Activated CD8-positive, alpha-beta memory T cell treated with anti-CD3 and anti-CD28 coated beads for 4 hours (primary cell): ENCODE results near the gene PRSS3.
"Not testable (repeated sequence)": the region's sequence is repeated elsewhere in the genome, so short reads cannot be mapped to it uniquely, and the experiment has no call there.

Experiments
- DNase-seq, 2 donors: peaks; one replicate each; pipeline ENCODE4 v3.0.0-alpha.2; 2020; ENCODE audit warnings: low read depth in 2 of 2

Gene PRSS3

GRCh38 chr9:33795281-33795680, at the start of gene PRSS3:
Gene PRSS3 (plus strand): TSS chr9:33795561. CDS start chr9:33795574, 13 bp downstream.
- DNase-seq, result no peak

- peak; percentile 3 to 12 for DNase-seq
These were observed 46.6 kb upstream of the PRSS3 start for GRCh38 chr9:33748633-33749304.

- not testable (repeated sequence) for DNase-seq
These were observed 46.1 kb upstream of the PRSS3 start for GRCh38 chr9:33749305-33749654.

DNA sequence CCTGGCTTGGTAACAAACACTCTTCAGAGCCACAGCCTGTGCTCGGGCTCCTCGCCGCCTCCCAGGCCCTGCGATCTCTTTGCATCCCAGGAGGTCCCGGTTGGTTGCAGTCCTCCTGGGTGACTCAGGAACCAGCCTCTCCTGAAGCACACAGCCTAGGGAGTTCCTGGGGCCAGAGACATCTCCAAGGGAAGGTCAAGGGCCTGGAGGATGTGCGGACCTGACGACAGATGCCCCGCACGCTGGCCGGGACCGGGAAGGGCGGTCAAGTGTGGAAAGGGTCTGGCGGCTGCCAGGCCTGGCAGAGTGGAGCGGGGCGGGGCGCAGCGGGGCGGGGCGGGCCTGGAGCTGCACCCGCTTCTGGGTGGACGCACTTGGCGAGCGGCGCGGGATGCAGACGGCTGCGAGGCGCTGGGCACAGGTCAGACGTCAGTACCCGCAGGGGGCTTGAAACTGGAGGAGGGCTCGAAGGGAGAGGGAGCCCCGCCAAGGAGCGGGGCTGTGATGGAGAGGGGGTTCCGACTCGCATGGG, 45.0 kb upstream of the PRSS3 start:
- DNase-seq, result no peak

DNA sequence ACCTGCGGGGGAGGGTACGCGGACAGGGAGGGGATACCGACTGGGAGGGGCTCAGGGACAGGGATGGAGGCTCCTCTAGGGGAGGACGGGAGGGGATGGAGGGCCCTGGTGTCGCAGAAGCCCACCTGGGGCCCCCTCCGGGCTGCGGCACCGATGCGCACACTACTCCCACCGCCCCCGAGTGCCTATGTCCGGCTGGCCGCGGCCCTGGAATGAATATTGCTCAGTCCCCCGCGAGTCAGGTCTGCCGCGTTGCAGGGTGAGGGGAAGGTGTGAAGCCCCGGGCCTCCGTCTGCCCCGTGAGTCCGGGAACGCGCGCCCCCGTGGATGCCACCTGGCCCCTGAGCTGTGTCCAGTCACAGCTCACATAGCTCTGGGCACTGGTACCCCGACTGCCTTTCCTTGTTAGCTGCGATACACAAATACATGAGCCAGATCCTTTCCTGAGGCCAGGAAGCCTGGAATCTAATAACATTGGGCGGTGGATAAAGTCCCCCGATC, 44.5 kb upstream of the PRSS3 start:
- no peak for DNase-seq

DNA sequence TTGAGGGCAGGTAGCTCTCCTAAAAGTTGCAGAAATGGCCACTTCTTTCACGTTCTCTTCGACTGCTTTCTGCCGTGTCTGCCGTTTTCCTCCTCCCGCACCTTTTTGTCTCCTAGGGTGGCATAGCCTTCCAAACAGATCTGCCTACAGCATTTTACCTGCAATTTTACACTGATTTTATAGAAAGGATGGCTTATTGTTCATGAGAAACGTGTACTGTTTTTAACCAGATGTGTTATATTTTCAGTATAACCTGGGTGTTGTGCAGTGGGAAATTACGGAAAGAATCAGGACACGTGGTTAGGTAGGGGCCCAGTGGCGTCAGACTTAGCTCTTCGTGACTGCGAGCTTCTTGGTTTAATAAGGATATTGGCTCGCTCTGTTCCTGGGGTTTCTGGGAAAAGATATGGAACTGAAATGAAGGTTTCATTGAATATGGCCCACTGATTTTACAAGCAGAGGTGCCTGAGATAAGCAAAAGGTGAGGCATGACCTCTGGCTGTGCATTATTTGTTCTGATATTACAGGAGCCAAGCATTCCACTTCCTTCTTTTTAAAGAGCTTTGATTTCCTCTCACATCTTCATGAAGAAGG, 43.7 kb upstream of the PRSS3 start:
- no peak for DNase-seq

DNA sequence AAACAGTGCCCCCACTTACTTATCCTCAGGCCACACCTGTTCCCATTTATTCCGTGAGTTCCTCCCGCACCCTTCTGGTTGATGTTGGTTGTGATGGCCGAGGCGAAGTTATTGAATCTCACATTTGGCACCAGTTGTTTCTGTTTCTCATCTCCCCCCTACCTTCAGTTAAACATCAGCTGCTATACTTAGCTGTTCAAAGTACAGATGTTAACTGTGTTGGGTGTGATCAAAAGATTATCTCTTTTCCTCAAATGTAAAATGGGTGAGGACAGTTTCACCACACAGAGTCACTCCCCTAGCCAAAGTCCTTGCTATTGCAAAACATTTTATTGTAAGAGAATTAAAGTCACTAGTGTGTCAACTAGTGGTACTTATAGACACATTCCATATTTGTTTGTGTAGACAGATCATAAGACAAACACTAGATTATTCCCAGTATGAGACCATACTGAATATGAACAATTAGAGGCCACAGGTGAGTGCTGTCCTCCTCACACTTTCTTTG, 43.2 kb upstream of the PRSS3 start:
- no peak for DNase-seq

GRCh38 chr9:33752789-33753188, 42.6 kb upstream of the PRSS3 start:
- not testable (repeated sequence) for DNase-seq

GRCh38 chr9:33759648-33760047, 35.7 kb upstream of the PRSS3 start:
- not testable (repeated sequence) for DNase-seq

GRCh38 chr9:33762343-33762742, 33.0 kb upstream of the PRSS3 start:
- DNase-seq, result no peak

GRCh38 chr9:33763709-33764108, 31.7 kb upstream of the PRSS3 start:
- not testable (repeated sequence) for DNase-seq

- DNase-seq, result no peak
These were observed 29.9 kb upstream of the PRSS3 start for GRCh38 chr9:33765411-33765810.

- DNase-seq, result not testable (repeated sequence)
These were observed 25.0 kb upstream of the PRSS3 start for GRCh38 chr9:33770156-33770880.

GRCh38 chr9:33773135-33773534, 22.2 kb upstream of the PRSS3 start:
- DNase-seq, result not testable (repeated sequence)

GRCh38 chr9:33774074-33774659, 21.2 kb upstream of the PRSS3 start:
- DNase-seq, result not testable (repeated sequence)

DNA sequence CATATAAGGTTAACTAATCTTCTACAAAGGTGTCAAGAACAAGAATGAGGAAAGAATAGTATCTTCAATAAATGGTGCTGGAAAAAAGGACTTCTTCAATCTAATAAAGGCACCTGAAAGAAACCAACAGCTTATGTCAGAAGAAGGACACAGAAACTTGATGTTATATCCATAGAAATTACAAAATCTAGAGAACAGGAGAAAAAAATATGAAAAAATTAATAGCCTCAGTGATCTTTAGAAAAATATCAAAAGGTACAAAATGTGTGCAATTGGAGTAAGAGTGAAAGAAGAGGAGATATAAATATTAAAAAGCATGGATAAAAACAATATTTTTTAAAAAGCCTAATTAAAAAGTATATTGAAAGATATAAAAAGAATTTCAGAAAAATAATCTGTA, 18.8 kb upstream of the PRSS3 start:
- no peak for DNase-seq

GRCh38 chr9:33778700-33779351, 16.5 kb upstream of the PRSS3 start:
- DNase-seq, result peak; percentile 8 to 17

DNA sequence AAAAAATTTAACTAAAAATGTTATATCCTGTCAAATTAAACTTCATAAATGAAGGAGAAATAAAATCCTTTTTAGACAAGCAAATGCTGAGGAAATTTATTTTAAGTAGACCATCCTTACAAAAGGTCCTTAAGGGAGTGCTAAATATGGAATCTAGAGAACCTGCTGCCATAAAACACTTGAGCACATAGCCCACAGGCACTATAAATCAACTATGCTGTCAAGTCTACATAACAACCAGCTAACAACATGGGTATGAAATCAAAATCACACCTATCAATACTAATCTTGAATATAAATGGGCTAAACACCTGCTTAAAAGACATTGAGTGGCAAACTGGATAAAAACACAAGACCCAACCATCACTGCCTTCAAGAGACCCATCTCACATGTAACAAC, 15.1 kb upstream of the PRSS3 start:
- no peak for DNase-seq

- no peak for DNase-seq
These were observed 13.6 kb upstream of the PRSS3 start for GRCh38 chr9:33781736-33782135.

GRCh38 chr9:33782395-33783152, 12.8 kb upstream of the PRSS3 start:
- DNase-seq, result no peak

- DNase-seq, result no peak
These were observed 9.4 kb upstream of the PRSS3 start for GRCh38 chr9:33785914-33786313.
